Measurements from ENCODE around the gene REXO1.
A peak's percentile ranks its signal among the peaks of the same experiment; 100 is the strongest.

The REXO1 gene

GRCh38 chr19:1826557-1827521, 21.4 kb downstream of the REXO1 start:
- no peak for DNase-seq

- DNase-seq, result no peak
Observed at GRCh38 chr19:1825909-1826556, 22.2 kb downstream of the REXO1 start.

- no peak for DNase-seq
Observed at GRCh38 chr19:1824252-1824622, 24.0 kb downstream of the REXO1 start.

- DNase-seq, result no peak
Observed at GRCh38 chr19:1823539-1824251, 24.6 kb downstream of the REXO1 start.

- no peak for DNase-seq
Observed at GRCh38 chr19:1823020-1823419, 25.3 kb downstream of the REXO1 start.

GRCh38 chr19:1822210-1822609, 26.1 kb downstream of the REXO1 start:
- no peak for DNase-seq

GRCh38 chr19:1819341-1820255, 28.7 kb downstream of the REXO1 start:
- DNase-seq, result no peak

- no peak for DNase-seq
Observed at GRCh38 chr19:1818549-1819195, 29.6 kb downstream of the REXO1 start.

GRCh38 chr19:1817553-1818179, 30.6 kb downstream of the REXO1 start:
- DNase-seq, result no peak

- DNase-seq, result no peak
Observed at GRCh38 chr19:1816530-1817298, 31.6 kb downstream of the REXO1 start.

- DNase-seq, result no peak
Observed at GRCh38 chr19:1815605-1816529, 32.4 kb downstream of the REXO1 start.

- DNase-seq, result no peak
Observed at GRCh38 chr19:1814833-1815604, 33.3 kb downstream of the REXO1 start.

- DNase-seq, result no peak
Observed at GRCh38 chr19:1814391-1814790, 33.9 kb downstream of the REXO1 start.

GRCh38 chr19:1813192-1814182, 34.8 kb downstream of the REXO1 start:
- no peak for DNase-seq

GRCh38 chr19:1812426-1813191, 35.7 kb downstream of the REXO1 start:
- DNase-seq, result peak; percentile 56

GRCh38 chr19:1811942-1812425, 36.3 kb downstream of the REXO1 start, which contains the start of gene ATP8B3:
Gene ATP8B3 (minus strand): TSS chr19:1812276. CDS start chr19:1811736, 540 bp downstream.
- DNase-seq, result no peak
